ENCODE measurements around the gene SCN10A.

DNA sequence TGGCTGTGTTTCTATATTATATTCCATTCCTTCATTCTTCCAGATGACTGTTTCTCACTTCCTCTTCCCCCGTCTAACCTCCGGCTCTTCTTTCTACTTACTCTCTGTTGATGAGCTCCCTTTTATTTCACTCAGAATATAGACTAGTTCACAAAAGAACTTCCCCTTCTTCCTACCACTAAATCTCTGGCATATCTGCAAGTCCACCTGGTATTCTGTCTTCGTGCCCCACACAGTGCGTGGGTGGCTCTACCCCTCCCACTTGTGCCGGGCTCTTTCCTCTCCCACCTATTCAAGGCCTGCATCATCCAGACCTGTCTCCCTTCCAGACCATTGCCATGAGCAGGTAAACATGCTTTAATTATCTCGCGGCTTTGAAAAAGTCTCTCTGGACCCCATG, 73.0 kb downstream of the SCN10A start:
- TF ChIP-seq FOXM1 (CRISPR knock-in tag; IDR thresholded peaks at IDR 0.05) (no peak), CTCF (CRISPR knock-in tag; IDR thresholded peaks at IDR 0.05) (no peak), ZEB1 (IDR thresholded peaks at IDR 0.05; ENCODE audit: insufficient replicate concordance, low read depth) (no peak), EZH2 (conservative IDR thresholded peaks at IDR 0.05; ENCODE audit: low read depth, low read length) (no peak), SKIL (CRISPR knock-in tag; IDR thresholded peaks at IDR 0.05; ENCODE audit: borderline replicate concordance) (no peak), ZNF768 (CRISPR knock-in tag; IDR thresholded peaks at IDR 0.05) (no peak), ZNF382 (CRISPR knock-in tag; IDR thresholded peaks at IDR 0.05; ENCODE audit: borderline replicate concordance) (no peak), SIN3A (IDR thresholded peaks at IDR 0.05; ENCODE audit: borderline replicate concordance, low read depth, low read length) (no peak), EEA1 (CRISPR knock-in tag; IDR thresholded peaks at IDR 0.05; ENCODE audit: borderline replicate concordance) (no peak), PHB2 (IDR thresholded peaks at IDR 0.05; ENCODE audit: partially characterized antibody) (no peak), ZNF264 (CRISPR knock-in tag; IDR thresholded peaks at IDR 0.05) (no peak), ZNF75D (CRISPR knock-in tag; IDR thresholded peaks at IDR 0.05; ENCODE audit: borderline replicate concordance) (no peak)
- TF ChIP-seq, protein P1, sequence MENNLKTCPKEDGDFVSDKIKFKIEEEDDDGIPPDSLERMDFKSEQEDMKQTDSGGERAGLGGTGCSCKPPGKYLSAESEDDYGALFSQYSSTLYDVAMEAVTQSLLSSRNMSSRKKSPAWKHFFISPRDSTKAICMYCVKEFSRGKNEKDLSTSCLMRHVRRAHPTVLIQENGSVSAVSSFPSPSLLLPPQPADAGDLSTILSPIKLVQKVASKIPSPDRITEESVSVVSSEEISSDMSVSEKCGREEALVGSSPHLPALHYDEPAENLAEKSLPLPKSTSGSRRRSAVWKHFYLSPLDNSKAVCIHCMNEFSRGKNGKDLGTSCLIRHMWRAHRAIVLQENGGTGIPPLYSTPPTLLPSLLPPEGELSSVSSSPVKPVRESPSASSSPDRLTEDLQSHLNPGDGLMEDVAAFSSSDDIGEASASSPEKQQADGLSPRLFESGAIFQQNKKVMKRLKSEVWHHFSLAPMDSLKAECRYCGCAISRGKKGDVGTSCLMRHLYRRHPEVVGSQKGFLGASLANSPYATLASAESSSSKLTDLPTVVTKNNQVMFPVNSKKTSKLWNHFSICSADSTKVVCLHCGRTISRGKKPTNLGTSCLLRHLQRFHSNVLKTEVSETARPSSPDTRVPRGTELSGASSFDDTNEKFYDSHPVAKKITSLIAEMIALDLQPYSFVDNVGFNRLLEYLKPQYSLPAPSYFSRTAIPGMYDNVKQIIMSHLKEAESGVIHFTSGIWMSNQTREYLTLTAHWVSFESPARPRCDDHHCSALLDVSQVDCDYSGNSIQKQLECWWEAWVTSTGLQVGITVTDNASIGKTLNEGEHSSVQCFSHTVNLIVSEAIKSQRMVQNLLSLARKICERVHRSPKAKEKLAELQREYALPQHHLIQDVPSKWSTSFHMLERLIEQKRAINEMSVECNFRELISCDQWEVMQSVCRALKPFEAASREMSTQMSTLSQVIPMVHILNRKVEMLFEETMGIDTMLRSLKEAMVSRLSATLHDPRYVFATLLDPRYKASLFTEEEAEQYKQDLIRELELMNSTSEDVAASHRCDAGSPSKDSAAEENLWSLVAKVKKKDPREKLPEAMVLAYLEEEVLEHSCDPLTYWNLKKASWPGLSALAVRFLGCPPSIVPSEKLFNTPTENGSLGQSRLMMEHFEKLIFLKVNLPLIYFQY (CRISPR knock-in tag; IDR thresholded peaks at IDR 0.05; ENCODE audit: borderline replicate concordance), result no peak

Measured in HepG2 (cell line).